Activated naive CD8-positive, alpha-beta T cell (primary cell): Measurements from ENCODE around the gene BDKRB2.

Source experiments
- H3K27ac Mint-ChIP-seq: one replicate; pipeline ENCODE4 v1.8.0; 2021; ENCODE audit warnings: mixed read lengths
- H3K27me3 Mint-ChIP-seq: one replicate; pipeline ENCODE4 v1.8.0; 2021; ENCODE audit warnings: mixed read lengths
- H3K36me3 Mint-ChIP-seq: one replicate; pipeline ENCODE4 v1.8.0; 2021; ENCODE audit warnings: mixed read lengths
- H3K4me1 Mint-ChIP-seq: one replicate; pipeline ENCODE4 v1.8.0; 2021; ENCODE audit warnings: low read depth, mixed read lengths
- H3K4me3 Mint-ChIP-seq: one replicate; pipeline ENCODE4 v1.8.0; 2021; ENCODE audit warnings: mild to moderate bottlenecking, mixed read lengths
- H3K9me3 Mint-ChIP-seq: one replicate; pipeline ENCODE4 v1.8.0; 2021; ENCODE audit warnings: low read depth, mixed read lengths

The BDKRB2 gene

DNA sequence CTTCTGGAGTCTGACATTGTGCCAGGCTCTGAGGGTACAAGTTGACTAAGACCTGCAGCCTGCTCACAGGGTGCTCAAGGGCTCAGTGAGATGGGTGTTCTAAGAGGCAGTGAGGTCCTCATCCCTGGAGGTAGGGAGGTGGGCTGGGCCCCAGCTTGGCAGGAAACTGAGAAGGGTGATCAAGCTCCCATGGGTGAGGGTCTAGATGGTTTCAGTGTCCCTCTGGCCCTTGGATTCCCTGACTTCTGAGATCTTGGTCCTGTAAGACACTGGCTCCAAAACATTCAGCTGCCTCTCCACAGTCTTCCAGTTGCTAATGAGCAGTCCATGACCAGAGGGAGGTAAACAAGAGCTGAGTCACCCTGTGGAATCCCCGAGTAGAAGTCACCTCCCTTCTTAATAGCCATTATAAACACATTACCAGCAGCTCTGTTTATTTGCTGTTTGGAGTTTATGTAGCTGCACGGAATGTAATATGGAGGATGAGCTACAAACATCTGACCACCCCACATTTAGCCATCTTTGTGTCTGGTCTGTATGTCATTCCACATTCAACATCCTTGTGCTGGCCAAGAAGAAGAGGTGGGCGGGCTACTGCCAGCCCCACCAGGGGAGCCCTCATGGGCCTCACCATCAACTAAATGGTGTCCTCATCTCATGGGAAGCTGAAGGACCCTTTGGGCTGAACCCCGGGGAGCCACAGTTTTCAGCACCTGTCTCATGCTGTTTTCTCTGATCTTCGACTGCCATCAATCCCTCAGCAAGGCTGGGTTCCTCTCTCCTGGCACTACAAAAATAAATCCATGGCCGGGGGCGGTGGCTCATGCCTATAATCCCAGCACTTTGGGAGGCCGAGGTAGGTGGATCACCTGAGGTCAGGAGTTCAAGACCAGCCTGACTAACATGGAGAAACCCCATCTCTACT is 37.2 kb upstream of the BDKRB2 start:
- Mint-ChIP-seq H3K36me3 (no peaks in the 10 kb centered on the region), H3K27ac (no peak overlapping the region), H3K27me3 (peaks cover 2% of the 10 kb centered on the region), H3K4me3 (no peak overlapping the region), H3K9me3 (no peaks in the 10 kb centered on the region), H3K4me1 (no peaks in the 10 kb centered on the region)

DNA sequence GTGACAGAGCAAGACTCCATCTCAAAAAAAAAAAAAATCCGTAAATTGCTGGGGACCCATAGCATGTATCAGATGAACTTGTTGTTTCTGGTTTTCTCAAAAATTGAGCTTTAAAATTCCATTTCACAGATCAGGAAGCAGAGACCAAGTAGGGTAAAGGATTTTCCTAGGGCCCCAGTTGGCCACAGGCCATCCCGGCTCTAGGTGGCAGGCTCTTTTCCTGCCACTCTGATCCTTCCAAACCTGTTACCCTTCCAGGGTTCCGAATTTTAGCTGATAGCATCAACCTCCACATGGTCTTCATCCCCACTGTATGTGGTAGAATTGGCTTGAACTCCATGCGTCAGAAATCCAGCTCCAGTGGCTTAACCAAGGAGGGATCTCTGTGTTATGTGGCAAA is 36.1 kb upstream of the BDKRB2 start:
- no peak overlapping the region for H3K4me3 Mint-ChIP-seq
- no peak overlapping the region for H3K27ac Mint-ChIP-seq
- no peaks in the 10 kb centered on the region for H3K9me3 Mint-ChIP-seq
- H3K27me3 Mint-ChIP-seq: peaks cover 2% of the 10 kb centered on the region
- H3K36me3 Mint-ChIP-seq: no peaks in the 10 kb centered on the region
- no peaks in the 10 kb centered on the region for H3K4me1 Mint-ChIP-seq

DNA sequence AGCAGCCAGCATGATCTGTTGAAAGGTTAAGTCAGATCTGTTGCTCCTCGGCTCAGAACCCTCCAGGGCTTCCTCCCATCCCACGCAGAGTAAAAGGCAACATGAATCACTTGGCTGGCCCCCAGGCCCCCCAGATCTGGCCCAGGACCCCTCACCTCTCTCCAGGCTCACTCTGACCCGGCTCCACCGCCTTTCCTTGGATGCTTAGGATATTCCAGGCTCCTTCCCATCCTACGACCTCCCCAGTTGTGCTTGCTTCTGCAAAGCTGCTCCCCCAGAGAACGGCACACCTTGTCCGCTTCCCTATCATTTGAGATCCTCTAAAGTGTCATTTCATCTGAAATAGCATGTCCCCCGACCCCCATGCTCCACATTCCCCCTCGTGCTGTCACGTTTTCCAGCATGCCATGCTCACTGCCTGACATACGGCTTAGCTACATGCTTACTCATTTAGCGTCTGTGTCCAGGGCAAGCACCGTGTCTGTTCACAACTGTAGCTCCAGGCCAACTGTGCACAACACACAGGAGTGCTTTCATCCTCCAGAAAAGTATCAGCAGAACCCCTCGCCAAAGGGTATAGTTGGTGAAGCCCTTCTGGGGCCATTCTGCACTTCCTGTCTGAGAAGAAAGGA is 33.6 kb upstream of the BDKRB2 start:
- no peaks in the 10 kb centered on the region for H3K4me1 Mint-ChIP-seq
- H3K9me3 Mint-ChIP-seq: no peaks in the 10 kb centered on the region

DNA sequence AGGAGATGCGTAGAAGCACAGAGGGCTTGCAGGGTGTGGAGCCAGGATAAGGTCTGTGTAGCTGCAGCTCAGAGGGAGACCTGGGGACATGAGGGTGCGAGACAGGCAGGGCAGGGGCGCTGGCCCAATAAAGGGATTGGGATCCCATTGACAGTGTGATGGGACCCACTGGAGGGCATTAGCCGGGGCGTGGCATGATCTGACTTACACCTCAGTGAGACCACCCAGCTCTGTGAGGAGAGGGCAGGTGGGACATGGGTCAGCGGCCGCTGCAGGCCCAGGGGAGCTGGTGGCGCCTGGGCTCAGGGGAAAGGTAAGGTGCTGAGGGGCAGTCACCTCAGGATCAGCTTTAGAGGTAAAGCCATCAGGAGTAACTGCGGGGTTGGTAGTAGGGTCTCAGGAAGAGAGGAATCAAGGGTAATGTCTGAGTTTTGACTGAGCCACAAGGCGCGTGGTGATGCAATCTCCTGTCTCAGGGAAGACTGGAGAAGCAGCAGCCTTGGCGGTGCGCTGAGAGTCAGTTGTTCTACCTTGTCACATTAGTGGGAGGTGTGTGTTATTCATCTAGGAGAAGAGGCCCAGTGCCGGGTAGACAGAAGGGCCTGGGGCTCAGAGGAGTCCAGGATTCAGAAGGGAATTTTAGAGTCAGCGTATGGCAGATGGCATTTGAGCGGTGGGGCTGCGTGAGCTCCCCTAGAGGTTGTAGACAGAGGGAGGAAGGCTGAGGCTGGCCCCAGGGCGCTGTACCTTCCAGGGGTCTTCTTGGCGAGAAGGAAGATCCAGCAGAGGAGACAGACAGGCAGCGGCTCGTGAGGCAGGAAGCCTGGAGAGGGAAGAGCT is 30.8 kb upstream of the BDKRB2 start:
- H3K4me1 Mint-ChIP-seq: peaks cover 10% of the 10 kb centered on the region
- H3K27ac Mint-ChIP-seq: no peak overlapping the region
- no peaks in the 10 kb centered on the region for H3K9me3 Mint-ChIP-seq
- no peak overlapping the region for H3K4me3 Mint-ChIP-seq
- peaks cover 9% of the 10 kb centered on the region for H3K27me3 Mint-ChIP-seq
- peaks cover 3% of the 10 kb centered on the region for H3K36me3 Mint-ChIP-seq

More for the DNA sequence above, 33.6 kb upstream of the BDKRB2 start:
- no peak overlapping the region for H3K4me3 Mint-ChIP-seq
- peaks cover 3% of the 10 kb centered on the region for H3K36me3 Mint-ChIP-seq
- peaks cover 9% of the 10 kb centered on the region for H3K27me3 Mint-ChIP-seq
- H3K27ac Mint-ChIP-seq: no peak overlapping the region

DNA sequence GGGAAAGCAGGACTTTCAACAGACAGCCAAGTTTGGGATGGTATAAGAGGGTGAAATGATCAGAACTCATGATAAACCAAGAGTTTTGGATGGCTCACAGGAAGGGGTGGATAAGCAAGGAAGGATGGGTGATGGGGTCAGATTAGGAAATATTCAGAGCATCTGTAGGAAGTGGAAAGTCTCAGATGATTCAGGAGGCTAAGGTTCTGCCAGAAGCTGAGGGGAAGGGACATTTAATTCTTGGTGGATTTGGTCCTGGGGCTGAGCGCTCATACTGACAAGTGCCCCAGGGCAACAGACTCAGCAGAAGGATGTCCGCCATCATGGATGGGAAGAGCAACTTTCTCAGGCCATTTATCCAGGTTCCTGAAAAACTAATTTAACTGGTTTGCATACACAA is 28.4 kb upstream of the BDKRB2 start:
- peaks cover 3% of the 10 kb centered on the region for H3K36me3 Mint-ChIP-seq
- no peaks in the 10 kb centered on the region for H3K9me3 Mint-ChIP-seq
- H3K27ac Mint-ChIP-seq: no peak overlapping the region
- H3K27me3 Mint-ChIP-seq: peaks cover 8% of the 10 kb centered on the region
- H3K4me1 Mint-ChIP-seq: peaks cover 10% of the 10 kb centered on the region
- H3K4me3 Mint-ChIP-seq: no peak overlapping the region

DNA sequence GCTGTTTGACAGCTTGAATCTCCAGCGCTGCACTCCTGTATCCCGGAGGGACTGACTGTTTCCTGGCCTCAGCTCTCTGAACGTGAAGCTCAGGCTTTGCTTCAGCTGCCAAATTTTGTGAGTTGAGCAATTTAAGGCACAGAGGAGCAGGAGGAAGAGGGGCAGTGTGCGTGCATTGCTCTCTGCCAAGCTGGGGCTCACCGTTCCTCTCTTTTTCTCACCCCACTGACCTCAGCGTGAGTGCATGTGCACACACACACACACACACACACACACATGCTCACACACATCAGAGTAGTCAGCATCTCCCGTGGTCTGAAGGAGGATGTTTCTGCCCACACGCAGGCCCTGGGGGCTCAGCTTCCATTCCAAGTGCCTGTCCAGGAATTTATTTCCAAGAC is 27.8 kb upstream of the BDKRB2 start:
- Mint-ChIP-seq H3K27me3 (peaks cover 8% of the 10 kb centered on the region), H3K36me3 (peaks cover 3% of the 10 kb centered on the region), H3K27ac (no peak overlapping the region), H3K4me3 (no peak overlapping the region), H3K9me3 (no peaks in the 10 kb centered on the region), H3K4me1 (peaks cover 10% of the 10 kb centered on the region)

DNA sequence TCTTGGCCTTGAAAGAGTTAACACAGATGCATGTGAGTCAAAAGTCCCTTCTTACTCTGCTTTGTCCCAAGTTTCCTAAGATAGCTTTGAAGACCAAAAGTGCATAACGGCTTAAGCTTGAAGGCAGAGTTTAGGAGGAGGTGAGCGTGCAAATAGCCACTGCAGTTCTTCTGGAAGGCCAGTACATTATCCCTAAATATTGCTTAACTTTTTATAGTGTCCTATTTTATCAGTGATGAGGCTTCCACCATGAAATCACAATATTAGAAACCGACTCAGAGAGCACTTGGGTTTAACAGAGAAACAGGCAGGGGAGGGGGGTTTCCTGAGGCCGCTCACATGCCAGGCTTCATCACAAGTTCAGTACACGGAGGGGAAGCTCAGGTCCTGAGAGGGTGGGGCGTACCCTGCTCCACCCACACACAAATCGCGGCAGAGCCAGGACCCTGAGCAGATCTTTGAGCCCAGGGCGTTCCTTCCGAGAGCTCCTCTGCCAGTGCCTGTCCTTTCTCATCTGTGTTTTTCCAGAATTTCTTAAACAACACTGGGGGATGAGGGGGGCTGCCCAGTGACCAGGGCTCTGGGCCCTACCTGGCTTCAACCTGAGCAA is 26.8 kb upstream of the BDKRB2 start:
- Mint-ChIP-seq H3K36me3 (peaks cover 3% of the 10 kb centered on the region), H3K27ac (no peak overlapping the region), H3K9me3 (no peaks in the 10 kb centered on the region), H3K4me3 (no peak overlapping the region), H3K4me1 (peaks cover 10% of the 10 kb centered on the region), H3K27me3 (peaks cover 8% of the 10 kb centered on the region)

DNA sequence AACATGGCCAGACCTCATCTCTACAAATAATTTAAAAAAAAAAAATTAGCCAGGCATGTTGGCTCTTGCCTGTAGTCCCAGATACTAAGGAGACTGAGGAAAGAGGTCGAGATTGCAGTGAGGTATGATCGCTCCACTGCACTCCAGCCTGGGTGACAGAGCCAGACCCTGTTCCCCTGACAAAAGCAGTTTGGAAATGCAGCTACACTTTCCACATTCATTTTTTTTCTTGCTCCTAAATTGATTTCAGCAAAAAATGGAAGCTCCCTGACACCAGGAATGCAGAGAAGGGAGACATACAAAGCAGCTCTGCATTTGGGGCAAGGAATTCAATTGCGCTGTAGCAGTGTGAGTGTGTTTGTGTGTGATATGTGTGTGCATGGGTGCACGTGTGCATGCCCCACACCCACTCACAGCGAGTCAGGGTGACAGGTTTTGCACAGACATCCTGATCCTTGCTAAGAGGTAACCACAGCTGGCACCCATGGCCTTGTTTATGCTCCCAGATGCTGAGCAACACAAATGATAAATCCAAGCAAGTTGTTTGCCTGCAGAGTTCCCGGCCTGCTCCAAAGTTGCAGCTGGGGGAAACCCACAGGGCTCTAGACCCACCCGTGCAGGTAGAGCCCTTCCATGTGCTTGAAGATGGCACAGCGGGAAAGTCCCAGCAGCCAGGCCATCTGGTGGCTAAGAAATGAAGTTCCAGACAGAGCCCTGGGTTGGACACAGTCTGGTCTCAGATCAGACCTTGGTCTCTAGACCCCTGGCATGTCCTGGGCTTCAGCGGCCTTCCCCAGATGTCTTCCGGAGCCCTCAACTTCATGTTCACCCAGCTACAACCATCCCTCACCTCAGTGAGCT is 25.9 kb upstream of the BDKRB2 start:
- Mint-ChIP-seq H3K27ac (no peak overlapping the region), H3K4me1 (peaks cover 10% of the 10 kb centered on the region), H3K4me3 (no peak overlapping the region), H3K27me3 (peaks cover 8% of the 10 kb centered on the region), H3K9me3 (no peaks in the 10 kb centered on the region), H3K36me3 (peaks cover 3% of the 10 kb centered on the region)

DNA sequence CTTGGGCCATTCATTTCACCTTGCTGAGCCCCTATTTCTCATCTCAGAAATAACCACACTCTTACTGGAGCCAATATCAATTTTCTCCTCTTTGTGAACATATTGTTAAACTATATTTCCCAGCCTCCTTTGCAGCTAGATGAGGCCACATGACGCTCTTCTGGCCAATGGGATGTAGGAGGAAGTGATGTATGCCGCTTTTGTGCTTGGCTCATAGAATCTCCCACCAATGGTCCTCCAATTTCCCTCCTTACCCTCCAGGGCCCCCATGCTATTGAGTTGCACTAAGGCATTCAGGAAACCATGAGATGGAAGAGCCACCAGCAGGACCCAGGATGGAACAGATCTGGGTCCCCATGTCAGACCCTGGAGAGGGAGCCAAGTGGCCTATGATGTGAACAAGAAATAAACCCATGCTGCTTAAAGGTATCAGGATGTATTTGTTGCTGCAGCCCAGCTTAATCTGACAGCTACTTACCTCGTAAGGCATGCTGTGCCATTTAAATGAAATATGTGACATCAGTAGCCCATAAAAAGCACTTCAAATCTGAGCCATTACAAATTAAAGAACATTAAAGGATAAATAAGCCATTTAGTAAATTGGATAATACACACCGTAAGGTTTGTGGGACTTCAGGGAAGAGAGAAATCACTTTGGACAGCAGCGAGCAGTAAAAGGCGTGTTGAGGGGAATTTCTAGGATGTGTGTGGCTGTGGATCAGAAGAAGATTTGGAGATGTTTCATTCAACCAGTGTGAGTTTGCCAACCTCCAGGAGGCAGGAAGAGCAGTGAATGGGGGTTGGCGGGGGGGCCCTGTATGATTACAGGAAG is 24.4 kb upstream of the BDKRB2 start:
- Mint-ChIP-seq H3K27ac (no peak overlapping the region), H3K27me3 (peaks cover 2% of the 10 kb centered on the region), H3K4me3 (no peak overlapping the region), H3K4me1 (peaks cover 10% of the 10 kb centered on the region), H3K9me3 (no peaks in the 10 kb centered on the region), H3K36me3 (no peaks in the 10 kb centered on the region)

DNA sequence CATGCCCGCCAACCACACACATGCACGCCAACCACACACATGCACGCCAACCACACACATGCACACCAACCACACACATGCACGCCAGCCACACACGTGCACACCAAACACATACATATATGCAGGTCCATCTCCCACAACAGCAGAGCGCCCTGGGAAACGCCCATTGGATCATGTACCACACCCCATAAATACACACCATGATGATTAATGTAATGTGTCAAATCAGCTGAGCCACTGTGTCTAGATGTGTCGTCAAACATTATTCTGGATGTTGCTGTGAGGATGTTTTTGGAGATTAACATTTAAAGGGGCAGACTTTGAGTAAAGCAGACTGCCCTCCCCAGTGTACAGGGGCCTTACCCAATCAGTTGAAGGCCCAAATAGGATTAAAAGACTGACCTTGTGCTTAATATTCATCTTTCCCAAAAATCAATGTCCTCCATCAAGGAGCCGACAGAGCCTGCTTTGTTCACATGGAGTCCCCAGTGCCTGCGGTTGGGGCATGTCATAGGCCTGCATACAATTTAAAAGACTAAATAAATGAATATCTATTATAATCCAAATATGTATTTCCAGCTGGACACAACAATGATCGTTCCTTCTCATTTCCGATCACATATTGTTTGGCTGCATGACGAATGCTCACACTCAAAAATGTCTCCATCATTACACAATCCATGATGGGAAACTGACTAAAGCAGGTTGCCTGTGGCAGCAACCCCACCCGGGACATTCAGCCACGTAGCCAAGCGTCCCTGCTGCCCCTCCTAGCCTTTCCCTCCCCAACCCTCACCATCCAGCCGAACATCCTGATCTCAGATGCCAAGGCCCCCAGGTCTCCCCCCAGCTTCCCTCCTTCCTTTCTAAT is 23.2 kb upstream of the BDKRB2 start:
- Mint-ChIP-seq H3K4me3 (no peak overlapping the region), H3K4me1 (peaks cover 10% of the 10 kb centered on the region), H3K27ac (no peak overlapping the region), H3K36me3 (no peaks in the 10 kb centered on the region), H3K9me3 (no peaks in the 10 kb centered on the region), H3K27me3 (peaks cover 2% of the 10 kb centered on the region)

DNA sequence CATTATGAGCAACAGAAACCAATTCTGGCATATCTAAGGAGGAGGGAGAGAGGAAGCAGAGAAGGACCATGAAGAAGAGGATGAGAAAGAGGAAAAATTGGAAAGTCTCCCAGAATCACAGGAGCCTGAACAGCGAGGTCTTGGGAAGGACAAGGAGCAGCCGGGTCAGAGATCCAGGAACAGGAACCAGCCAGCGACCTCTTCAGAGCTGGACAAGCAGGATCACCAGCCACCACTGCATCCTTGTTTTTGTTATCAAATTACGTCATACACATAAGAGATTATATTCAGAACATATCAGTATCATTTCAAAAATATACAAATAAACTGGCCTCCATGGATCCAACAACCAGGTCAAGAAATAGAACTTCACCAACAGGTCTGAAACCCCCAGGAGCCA is 22.1 kb upstream of the BDKRB2 start:
- peaks cover 2% of the 10 kb centered on the region for H3K27me3 Mint-ChIP-seq
- H3K36me3 Mint-ChIP-seq: no peaks in the 10 kb centered on the region
- H3K4me1 Mint-ChIP-seq: peaks cover 5% of the 10 kb centered on the region
- H3K4me3 Mint-ChIP-seq: no peak overlapping the region
- H3K9me3 Mint-ChIP-seq: no peaks in the 10 kb centered on the region
- H3K27ac Mint-ChIP-seq: no peak overlapping the region

DNA sequence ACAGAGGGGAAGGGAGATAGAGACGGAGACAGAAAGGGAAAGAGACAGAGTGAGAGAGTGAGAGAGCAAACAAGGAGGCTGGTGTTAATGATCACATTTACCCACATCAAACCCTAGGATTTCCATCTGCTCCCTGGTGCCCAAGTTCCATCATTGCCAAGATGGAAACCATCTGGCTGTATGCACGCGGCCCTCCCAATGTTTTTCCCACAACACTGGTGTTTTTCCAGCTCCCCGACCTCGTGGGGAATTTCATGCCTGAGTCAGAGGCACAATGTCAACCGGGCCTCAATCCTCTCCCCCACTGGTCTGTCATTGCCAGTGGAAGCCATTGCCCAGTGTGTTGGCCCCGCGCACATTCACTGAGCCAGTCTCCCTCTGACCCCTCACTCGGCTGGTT is 19.9 kb upstream of the BDKRB2 start:
- no peaks in the 10 kb centered on the region for H3K4me1 Mint-ChIP-seq
- no peaks in the 10 kb centered on the region for H3K36me3 Mint-ChIP-seq
- peaks cover 5% of the 10 kb centered on the region for H3K27me3 Mint-ChIP-seq
- no peaks in the 10 kb centered on the region for H3K9me3 Mint-ChIP-seq
- no peak overlapping the region for H3K4me3 Mint-ChIP-seq
- H3K27ac Mint-ChIP-seq: no peak overlapping the region
